Measurements from ENCODE around the gene GXYLT1.
"Not testable (repeated sequence)": the region's sequence is repeated elsewhere in the genome, so short reads cannot be mapped to it uniquely, and the experiment has no call there.

GRCh38 chr12:42106791-42107190, 37.9 kb downstream of the GXYLT1 start:
- TF ChIP-seq POLR2A, CTCF (IDR thresholded peaks at IDR 0.05): not testable (repeated sequence)

Measured in Peyer's patch (tissue), 4 donors.